ENCODE results near the gene ELMO1.

ELMO1 gene

GRCh38 chr7:37083311-37084096, 365.2 kb downstream of the ELMO1 start:
- no peak for DNase-seq (ENCODE audit: low spot score)
- CTCF ChIA-PET, result no interaction called here
- TF ChIP-seq CTCF (conservative IDR thresholded peaks at IDR 0.05; ENCODE audit: low read depth), result no peak
- no peak overlapping the region for H3K27ac ChIP-seq
- POLR2A ChIA-PET (ENCODE audit: low non-redundant PET), result no interaction called here

- CTCF ChIA-PET, result no interaction called here
- TF ChIP-seq CTCF (conservative IDR thresholded peaks at IDR 0.05; ENCODE audit: low read depth), result no peak
- POLR2A ChIA-PET (ENCODE audit: low non-redundant PET), result no interaction called here
- H3K27ac ChIP-seq, result no peak overlapping the region
- peak; percentile 7 for DNase-seq (ENCODE audit: low spot score)
Observed at GRCh38 chr7:37081436-37081835, 367.2 kb downstream of the ELMO1 start.

- ChIA-PET CTCF (no interaction called here), POLR2A (ENCODE audit: low non-redundant PET) (no interaction called here)
- no peak overlapping the region for H3K27ac ChIP-seq
- no peak for TF ChIP-seq CTCF (conservative IDR thresholded peaks at IDR 0.05; ENCODE audit: low read depth)
- no peak for DNase-seq (ENCODE audit: low spot score)
Observed at GRCh38 chr7:37079420-37079819, 369.2 kb downstream of the ELMO1 start.

GRCh38 chr7:37076668-37077067, 372.0 kb downstream of the ELMO1 start:
- CTCF ChIA-PET, result no interaction called here
- POLR2A ChIA-PET (ENCODE audit: low non-redundant PET), result no interaction called here
- TF ChIP-seq CTCF (conservative IDR thresholded peaks at IDR 0.05; ENCODE audit: low read depth), result no peak
- no peak overlapping the region for H3K27ac ChIP-seq
- no peak for DNase-seq (ENCODE audit: low spot score)

GRCh38 chr7:37074370-37074769, 374.3 kb downstream of the ELMO1 start:
- ChIA-PET CTCF (no interaction called here), POLR2A (ENCODE audit: low non-redundant PET) (no interaction called here)
- no peak for DNase-seq (ENCODE audit: low spot score)
- no peak overlapping the region for H3K27ac ChIP-seq
- TF ChIP-seq CTCF (conservative IDR thresholded peaks at IDR 0.05; ENCODE audit: low read depth), result no peak

DNA sequence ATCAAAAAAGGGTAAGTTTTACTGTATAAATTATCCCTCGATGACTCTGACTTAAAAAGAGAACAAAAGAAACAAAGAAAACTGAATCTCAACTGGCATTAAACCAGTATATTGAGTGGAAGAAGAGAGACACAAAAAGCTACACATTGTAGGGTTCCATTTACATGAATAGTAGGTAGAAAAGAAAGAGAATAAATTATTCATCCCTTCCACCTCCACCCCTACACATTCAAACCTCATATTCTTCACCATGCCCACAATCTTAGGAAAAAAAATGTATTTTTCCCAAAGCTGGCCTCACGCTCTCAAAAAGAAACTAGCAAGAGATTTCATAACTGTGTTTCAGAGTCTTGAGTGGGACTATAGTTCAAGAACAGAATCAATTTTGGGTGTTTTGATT, 377.5 kb downstream of the ELMO1 start:
- no peak for DNase-seq (ENCODE audit: low spot score)
- CTCF ChIA-PET, result no interaction called here
- no peak for TF ChIP-seq CTCF (conservative IDR thresholded peaks at IDR 0.05; ENCODE audit: low read depth)
- POLR2A ChIA-PET (ENCODE audit: low non-redundant PET), result no interaction called here
- no peak overlapping the region for H3K27ac ChIP-seq
